HG03066 (cell line): ENCODE results near the gene EIF1.
A peak's percentile ranks its signal among the peaks of the same experiment; 100 is the strongest.
"Not testable (repeated sequence)": the region's sequence is repeated elsewhere in the genome, so short reads cannot be mapped to it uniquely, and the experiment has no call there.

Experiments used
- ATAC-seq: cut with Tn5 transposase; IDR thresholded peaks from one replicate; pipeline ENCODE4 v1.9.1; 2021; ENCODE audit warnings: low read depth; ENCODE audit not compliant: unreplicated experiment

The EIF1 gene

DNA sequence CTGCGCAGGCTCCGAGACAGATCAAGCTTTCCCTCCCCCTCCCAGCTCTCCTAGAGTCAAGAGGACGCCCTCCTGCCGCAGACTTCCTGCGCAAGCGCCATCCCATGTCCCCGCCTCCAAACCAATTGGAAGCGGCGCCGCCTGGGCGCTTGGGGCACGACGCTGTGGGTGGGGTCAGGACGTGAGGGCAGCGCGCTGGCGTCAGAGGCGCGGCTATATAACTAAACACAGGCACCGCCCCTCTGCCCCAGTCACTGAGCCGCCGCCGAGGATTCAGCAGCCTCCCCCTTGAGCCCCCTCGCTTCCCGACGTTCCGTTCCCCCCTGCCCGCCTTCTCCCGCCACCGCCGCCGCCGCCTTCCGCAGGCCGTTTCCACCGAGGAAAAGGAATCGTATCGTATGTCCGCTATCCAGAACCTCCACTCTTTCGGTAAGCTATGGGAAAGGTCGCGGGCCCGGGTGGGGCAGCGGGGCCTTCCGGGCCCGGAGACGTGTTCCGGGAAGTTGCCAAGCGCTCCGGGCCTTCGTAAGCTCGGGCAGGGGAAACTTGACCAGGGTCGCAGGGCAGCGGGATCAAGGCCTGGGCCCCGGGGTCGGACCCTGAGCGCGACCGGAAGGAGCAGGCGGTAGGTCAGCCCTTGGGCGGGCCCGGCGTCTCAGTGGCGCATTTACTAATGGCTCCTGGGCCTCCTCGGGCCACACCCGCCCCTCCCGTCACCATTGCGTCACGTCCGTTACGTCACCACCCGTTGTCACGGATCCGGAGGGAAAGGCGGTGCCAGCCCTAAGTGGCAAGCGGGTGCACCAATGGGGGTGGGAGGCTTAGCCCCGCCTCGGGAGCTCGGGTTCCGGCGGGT lies at the start of gene EIF1:
Gene EIF1 (plus strand): TSS at position 245 of the 856 bp plus-strand sequence. CDS start 154 bp downstream, at position 399.
- peak; percentile 65 for ATAC-seq

DNA sequence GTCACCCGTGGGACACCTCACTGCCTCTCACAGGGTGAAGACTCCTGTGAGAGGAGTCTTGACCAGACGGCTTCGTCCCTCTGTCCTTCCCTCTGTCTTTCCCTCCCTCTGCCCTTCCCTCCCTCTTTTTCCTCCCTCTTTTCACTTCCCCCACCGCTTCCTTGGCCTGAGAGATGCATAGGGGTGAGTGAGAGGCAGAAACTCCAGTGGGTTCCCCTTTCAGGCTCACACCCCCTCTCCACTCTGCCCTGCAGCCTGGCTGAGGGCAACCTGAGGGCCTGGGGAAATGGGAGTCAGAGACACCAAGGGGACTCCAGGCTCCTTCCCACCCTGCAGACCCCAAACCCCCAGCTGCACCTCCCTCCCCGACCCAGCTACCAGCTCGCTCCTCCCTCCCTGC lies 49.7 kb upstream of the EIF1 start:
- no peak for ATAC-seq

DNA sequence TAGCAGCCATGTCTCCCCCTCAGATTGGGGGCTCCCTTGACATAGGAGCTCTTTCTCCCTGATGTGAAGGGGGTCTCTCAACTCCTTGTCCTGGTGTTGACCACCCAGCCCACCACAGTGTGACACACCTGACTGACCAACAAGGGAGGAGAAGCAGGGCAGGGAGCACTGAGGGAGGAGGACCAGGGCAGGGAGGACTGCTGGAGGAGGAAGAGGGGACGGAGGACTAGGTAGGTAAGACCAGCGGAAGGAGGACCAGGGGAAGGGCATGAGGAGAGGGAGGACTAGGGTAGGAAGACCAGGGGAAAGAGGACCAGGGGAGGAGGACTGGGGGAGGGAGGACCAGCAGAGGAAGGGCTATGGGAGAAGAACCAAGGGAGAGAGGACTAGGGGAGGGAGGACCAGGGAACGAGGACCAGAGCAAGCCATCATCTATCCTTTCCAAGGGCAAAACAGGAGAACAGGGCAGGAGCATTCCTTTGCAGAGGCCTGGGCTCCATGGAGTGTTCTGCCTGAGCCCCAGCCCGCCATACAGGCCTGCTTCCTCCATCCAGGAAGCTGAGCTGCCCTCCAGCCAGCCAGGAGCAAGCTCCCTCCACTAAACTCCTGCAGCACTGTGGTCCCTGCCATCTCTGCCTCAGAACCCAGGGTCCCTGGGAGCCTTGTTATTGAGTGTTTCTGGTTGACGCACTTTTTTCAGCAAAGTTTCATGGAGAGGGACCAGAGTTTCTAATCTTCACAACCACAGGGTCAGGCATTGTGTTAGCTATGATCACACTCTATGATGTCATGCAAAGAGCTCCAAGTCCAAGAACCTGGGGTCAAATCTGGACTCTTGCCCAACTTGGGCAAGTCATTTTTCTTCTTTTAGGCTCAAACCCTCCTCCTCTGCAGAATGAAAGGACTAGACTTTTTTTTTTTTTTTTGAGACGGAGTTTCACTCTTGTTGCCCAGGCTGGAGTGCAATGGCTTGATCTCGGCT lies 48.9 kb upstream of the EIF1 start:
- no peak for ATAC-seq

DNA sequence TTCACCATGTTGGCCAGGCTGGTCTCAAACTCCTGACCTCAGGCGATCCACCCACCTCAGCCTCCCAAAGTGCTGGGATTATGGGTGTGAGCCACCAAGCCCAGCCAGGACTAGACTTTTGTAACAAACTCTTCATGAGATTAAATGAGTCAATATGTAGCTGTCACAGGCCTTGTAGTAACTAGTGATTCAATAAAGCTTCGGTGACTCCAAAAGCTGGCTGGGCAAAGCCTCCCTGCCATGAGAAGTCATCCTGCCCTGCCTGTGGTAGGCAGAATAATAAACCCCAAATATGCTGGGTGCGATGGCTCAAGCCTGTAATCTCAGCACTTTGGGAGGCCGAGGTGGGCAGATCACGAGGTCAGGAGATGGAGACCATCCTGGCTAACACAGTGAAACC lies 48.1 kb upstream of the EIF1 start:
- not testable (repeated sequence) for ATAC-seq

DNA sequence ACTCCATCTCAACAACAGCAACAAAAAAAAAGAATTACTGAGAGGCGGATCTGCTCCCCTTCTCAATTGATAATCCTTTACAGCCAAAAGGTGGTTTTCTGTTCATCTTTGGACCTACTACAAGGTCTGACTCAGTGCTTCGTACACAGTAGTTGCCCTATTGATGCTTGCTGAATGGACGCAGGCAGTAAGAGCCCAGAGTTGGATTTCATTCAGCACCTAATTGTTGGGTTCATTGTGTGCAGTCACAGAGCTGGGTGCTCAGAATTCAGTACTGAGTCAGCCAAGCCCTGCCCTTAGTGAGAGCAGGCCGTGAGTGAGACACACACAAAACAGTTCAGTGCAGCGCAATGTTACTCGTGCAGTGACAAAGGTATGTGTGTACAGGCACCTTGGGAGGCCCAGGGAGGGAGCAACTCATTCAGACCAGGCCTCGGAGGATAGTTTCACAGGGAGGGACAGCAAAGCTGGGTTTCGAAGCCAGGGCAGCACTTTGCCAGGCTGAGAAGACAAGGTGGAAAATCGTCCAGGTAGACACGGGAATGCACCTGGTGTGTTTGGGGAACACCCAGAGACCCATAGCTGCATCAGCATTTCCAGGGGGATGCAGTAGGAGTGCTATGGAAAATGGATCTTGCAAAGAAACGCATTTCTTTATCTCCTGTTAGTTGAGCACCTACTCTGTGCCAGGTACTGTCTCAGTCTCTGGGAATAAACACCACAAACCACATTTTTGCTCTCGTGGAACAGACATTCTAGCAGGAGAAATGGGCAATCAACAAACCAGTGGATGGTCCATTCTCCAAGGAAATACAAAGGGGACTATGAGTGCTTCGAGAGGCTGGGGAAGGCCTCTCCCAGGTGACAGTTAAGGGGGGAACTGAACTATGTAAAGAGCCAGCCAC lies 46.2 kb upstream of the EIF1 start:
- no peak for ATAC-seq

DNA sequence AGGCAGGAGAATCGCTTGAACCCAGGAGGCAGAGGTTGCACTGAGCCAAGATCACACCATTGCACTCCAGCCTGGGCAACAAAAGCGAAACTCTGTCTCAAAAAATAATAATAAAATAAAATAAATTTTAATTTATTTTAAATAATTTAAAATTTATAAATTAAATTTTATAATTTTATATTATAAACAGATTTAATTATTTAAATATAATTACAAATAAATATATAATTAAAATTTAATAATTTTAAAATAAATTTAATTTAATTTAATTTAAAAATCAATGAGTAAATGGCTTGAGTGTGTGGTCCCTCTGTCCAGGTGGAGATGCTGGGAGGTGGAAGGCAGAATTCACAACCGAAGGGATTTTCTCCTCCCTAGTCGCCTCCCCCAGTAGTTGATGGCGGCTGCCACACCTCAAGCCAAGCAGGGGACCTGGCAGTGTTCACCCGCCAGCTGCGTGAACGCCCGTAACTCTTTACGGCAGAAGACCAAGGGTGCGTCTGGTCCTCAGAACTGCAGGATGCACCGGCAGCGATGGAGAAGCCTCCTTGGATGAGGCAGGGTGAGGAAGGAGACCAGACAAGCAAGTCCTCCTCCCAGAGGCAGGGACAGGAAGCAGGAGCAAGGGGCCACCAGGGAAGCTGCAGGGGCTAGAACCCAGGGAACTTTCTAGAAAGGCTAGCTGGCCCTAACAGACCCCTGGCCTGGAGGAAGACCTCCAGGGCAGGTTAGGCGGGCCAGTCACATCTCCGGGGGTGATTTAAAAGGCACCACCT lies 41.5 kb upstream of the EIF1 start:
- ATAC-seq, result no peak

DNA sequence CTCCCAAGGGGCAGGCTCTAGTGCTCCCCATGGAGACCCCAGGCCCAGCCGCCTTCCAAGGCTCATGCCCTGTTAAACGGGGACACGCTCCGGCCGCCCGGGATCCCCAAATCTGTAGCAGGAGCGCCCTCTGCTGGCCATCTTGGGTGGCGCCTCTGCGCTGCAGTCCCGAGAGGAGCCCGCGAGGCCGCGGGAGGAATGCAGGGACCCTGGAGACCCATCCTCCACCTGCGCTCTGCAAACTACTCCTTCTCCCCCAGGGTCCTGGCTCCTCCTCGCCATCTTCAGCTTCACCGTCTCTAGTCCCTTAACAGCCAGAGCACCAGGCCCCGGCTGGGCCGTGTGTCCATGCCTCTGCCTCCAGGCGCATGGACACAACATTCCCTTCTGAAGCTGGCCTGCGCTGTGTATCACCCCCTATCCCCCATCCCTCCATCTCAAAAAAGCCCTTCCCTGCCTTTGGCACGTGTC lies 40.7 kb upstream of the EIF1 start:
- no peak for ATAC-seq

DNA sequence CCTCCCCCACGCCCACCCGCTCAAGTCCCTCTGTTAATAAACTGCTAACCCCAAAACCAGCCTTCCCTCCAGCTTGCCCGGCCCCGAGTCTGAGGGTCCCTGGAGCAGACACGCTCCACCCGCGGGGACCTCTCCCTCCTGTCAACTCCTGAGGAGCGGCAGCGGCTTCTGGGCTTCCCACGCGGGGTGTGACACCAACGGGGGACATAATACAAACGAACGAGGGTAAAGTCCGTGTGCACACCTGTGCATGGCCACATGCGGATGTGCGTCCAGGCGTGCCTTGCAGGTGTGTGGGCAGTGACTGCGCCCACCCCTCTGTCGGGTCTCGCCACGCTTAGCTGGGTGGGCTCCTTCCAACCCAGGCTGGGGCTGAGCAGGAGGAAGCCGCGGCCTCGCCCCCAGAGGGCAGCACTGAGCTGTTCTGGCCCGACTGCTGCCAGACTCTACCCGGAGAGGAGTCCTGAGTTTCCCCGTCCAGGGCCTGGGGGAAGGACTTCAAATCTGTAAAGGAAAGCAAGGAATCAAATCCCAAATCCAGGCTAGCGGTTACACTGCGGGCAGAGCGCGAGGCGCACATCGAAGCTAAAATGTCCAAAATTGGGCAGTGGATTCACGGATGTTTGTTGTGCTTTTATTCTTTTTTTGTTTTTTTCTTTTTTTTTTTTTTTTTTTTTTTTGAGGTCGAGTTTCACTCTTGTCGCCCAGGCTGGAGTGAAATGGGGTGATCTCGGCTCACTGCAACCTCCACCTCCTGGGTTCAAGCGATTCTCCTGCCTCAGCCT lies 40.1 kb upstream of the EIF1 start:
- no peak for ATAC-seq

DNA sequence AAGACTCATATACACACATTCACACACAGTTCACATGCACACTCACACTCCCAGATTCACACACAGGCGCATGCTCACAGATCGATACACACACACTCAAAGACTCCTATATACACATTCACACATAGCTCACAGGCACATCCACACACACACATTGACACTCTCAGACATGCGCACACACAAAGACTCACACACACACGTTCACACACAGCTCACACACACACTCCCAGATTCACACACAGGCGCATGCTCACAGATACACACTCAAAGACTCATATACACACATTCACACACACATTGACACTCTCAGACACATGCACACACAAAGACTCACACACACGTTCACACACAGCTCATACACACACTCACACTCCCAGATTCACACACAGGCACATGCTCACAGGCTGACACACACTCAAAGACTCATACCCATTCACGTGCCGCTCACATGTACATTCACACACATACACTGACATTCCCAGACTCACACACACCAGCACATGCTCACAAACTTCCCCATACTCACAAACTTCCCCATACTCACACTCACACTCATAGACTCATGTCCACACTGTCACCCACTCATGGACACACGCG lies 38.7 kb upstream of the EIF1 start:
- no peak for ATAC-seq

DNA sequence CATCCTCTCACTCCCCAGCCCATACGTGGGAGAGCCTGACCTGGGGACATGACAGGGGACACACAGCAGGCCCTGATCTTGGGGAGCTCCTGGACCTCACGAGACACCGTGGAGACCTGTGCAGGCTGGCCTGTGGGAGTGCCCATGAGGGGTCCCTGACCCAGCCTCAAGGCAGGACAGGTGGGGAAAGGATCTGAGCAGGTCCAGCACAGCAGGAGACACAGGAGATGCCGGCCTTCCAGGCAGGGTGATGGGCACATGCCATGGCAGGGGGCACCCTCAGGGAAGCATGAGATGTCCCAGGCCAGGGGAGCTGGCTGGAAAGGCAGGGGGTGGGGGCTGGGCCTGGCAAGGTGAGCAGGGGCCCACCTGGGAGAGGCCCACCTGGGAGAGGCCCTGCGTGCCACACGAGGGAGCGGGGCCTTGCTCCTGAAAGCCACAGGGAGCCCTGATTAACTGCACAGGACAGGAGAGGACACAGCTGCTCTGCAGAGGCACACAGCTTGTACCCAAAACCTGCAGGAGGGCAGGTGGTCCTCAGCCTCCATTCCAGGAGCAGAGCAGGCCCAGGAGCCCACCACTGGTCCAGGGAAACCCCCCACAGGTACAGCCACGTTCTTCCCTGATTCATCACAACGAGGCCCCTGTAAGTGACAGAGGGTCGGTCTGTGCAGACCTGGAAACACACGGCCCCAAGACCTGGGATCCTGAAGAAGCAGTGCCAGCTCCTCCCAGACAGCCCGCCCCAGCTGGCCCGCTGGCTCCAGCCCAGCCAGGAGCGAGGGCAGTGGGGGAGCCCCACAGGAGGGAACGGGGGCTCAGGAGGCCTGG lies 37.7 kb upstream of the EIF1 start:
- no peak for ATAC-seq

DNA sequence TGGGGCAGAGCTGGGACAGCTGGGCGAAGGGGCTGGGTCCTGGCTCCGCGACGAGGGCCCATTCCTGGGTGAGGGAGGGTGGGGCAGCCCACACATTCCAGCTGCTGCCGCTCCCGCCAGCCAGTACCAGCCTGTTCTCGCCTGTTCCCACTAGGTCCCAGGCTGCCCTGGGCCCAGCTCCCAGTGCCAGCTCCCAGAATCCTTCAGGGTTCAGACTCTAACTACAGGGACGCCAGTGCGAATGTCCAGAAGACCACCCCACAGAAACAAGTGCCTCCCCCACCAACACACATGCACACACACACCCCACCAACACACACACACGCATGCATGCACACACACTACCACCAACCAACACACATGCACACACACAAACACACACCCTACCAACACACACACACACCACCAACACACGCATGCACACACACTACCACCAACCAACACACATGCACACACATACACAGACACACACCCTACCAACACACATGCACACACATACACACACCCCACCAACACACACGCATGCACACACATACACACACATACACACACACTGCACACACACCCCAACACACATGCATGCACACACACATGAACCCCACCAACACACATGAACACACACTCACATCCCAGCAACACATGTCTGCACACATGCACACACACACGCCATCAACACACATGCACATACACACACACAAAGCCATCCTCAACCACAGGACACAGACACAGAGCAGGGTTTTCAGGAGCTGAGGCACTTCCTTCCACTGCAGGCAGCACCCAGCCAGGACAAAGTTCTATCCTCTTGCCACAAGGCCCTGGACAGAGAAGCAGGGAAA lies 36.8 kb upstream of the EIF1 start:
- no peak for ATAC-seq

DNA sequence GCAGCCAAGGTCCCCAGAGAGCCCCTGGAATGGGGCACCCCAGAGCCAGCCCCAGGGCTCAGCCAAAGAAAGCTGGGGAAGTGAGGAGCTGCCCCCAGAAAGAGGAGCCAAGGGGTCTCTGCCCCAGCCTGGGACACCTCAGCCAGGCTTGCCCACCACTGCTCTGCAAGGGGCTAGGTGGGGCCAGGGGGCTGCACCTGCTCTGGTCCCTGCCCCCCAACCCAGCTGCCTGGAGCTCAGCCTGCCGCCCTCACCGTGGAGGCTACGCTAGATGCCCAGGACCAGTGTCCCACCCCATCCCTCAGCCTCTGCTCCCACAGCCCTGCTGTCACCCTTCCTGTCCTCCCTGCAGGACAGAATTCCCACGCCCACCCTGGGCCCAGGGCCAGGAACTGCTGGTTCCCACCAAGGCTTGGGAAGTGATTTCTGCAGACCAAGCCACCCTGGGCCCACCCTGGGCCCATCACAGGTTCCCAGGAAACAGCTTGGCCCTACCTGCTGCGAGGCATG lies 36.2 kb upstream of the EIF1 start:
- no peak for ATAC-seq

DNA sequence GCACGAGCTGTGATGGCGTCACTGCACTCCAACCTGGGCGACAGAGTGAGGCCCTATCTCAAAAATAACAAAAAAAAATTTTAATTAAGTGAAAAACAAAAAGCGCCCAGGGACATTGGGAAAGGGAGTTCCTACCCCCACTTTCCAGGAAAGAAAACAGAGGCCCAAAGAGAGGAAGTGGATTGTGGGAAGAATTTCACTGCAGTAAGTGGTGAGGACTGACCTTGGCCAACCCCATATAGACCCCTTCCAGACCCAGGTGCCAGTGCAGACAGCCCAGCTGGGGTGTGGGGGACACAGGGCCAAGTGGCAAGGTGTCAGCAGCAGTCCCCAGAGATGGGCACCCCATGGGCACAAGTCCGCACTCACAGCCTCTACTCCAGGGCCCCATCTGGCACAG lies 35.3 kb upstream of the EIF1 start:
- ATAC-seq, result no peak

DNA sequence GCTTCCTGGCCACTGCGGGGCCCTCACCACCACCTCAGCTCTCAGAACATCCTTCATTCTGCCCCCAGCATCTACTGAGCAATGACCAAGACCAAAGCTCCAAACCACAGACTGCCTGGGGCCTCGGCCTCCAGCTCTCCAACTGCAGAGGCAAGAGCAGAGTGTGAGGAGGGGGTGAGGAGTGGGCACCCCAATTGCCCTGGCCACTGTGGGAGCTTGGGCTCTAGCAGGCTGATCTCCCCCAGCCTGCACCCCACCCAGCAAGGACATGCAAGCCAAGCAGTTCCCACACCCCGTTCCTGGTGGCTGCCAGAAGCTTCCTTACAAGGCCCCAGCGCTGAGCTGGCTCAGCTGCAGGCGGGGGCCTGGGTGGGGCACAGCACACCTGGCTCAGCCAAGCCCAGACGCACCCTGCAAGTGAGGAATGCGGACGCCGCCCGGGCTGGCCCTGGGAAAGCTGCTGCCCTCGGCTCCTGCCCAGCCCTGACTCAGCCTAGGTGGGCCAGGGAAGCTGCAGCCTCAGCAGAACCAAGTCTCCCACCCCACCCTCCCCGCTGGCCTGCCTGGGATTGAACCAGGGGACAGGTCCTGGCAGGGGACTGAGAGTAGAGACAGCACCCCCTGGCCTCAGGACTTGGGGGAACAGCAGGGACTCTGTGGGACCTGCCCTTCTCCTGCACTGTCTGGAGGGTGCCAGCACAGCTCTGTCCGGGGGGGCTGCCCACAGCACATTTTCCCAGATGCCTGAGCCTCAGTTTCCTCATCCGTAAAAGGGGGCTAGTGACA lies 34.6 kb upstream of the EIF1 start:
- no peak for ATAC-seq

DNA sequence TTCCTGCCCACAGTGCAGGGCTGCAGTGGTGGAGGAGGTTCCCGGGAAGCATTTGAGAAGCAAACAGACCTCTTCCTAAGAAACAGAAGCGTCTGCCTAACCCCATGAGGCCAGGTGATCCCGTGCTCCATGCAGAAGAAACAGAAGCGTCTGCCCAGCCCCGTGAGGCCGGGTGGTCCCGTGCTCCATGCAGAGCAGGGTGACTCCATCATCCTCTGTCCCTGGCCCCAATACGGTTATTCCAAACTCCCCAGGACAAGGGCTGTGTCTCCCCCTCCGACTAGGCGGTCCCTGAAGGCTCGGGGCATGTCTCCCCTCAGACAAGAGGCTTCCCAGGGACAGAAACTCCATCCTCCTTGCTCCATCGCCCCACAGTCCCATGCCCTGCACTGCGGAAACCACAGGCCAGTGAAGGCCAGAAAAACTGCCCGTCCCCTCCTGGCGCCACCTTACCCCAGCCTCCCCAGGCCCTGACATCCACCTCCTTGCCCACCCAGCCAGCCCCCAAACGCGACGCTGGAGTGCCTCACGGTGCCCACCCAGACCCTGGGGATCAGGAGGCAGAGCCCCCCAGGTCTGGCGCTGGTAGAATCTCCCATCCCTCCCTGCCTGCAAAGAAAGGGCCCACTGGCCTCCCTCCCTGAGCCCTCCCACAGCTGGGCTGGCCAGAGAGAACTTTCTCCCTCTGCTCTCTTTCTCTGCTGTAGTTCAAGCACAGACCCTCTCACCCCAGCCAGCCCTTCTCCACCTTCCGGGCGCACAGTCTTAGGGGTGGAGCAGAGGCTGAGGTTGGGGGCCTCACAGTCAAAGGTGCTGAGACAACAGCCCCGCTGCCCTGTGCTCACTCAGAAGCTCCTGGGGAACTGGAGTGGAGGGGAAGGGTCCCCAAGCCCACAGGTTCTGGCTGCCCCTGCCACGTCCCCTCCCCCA lies 33.7 kb upstream of the EIF1 start:
- no peak for ATAC-seq
